GM12878 (cell line): ENCODE measurements around the gene CELSR1. TPM values are rescaled to one million over a fixed set of nuclear protein-coding genes. Genes with fewer than 3 reads are reported as not detected.
A peak's percentile ranks its signal among the peaks of the same experiment; 100 is the strongest.

Experiments used
- ATAC-seq: fragments of 200-7000 bp; cut with Tn5 transposase; 3 replicates; pipeline ENCODE4 v1.9.1; 2020; ENCODE audit warnings: mild to moderate bottlenecking, moderate library complexity
- BruUV-seq: library from RNA; stranded (reverse); fragments of 400-500 nt; replicated peaks from 2 replicates; lab custom pipeline; 2021; lab: Mats Ljungman, UMichigan
- CTCF ChIA-PET: fragments of 300-600 bp; sonication (Branson Sonifier 250); formaldehyde crosslinking; extraction: SDS; loops from one replicate; lab custom pipeline; 2021; ENCODE audit warnings: inconsistent platforms; lab: Yijun Ruan, JAX
- POLR2A ChIA-PET: fragments of 350-600 bp; formaldehyde crosslinking; extraction: SDS; loops from one replicate; lab custom pipeline; 2021; ENCODE audit warnings: inconsistent platforms; lab: Charles Lee
- RAD21 ChIA-PET: fragments of 300-600 bp; sonication (Branson Sonifier 250); formaldehyde crosslinking; loops from one replicate; lab custom pipeline; 2023; ENCODE audit warnings: antibody characterized with exemption; ENCODE audit not compliant: unreplicated experiment; lab: Charles Lee
- SMC1A ChIA-PET: fragments of 300-600 bp; sonication (Branson Sonifier 250); formaldehyde crosslinking; loops from one replicate; lab custom pipeline; 2023; ENCODE audit not compliant: unreplicated experiment, uncharacterized antibody; lab: Charles Lee
- DNase-seq: peaks from one replicate; pipeline ENCODE4 v3.0.0-alpha.2; 2011; ENCODE audit warnings: low read depth, low spot score
- FAIRE-seq: peaks from 3 replicates; lab custom pipeline; 2011; peaks lifted over from hg19 to GRCh38; lab: Jason Lieb, UNC
- H2AFZ ChIP-seq: 2 replicates; pipeline ENCODE4 v1.6.0; 2011; ENCODE audit warnings: low read depth, low read length, control low read depth; ENCODE audit not compliant: control insufficient read depth
- H3K27ac ChIP-seq: 2 replicates; pipeline ENCODE4 v1.5.1; 2011; ENCODE audit warnings: control low read depth; ENCODE audit not compliant: control insufficient read depth, insufficient read depth
- H3K27me3 ChIP-seq, 2 experiments: replicated peaks in 1 of 2; 2 replicates each; pipeline versions ENCODE4 v1.6.0 to v1.6.1; 2011; ENCODE audit warnings: low read length in 1 of 2; ENCODE audit not compliant: control insufficient read depth in 2 of 2, insufficient read depth in 2 of 2
- H3K36me3 ChIP-seq, 2 experiments: 2 replicates each; pipeline ENCODE4 v1.5.1; 2011; ENCODE audit warnings: low read length in 1 of 2; ENCODE audit not compliant: control insufficient read depth in 2 of 2, insufficient read depth in 2 of 2
- H3K4me1 ChIP-seq: 2 replicates; pipeline ENCODE4 v1.6.1; 2011; ENCODE audit warnings: mild to moderate bottlenecking, low read length, moderate library complexity, mixed read lengths; ENCODE audit not compliant: control insufficient read depth, insufficient read depth
- H3K4me2 ChIP-seq: 2 replicates; pipeline ENCODE4 v1.6.0; 2011; ENCODE audit warnings: control low read depth; ENCODE audit not compliant: control insufficient read depth, insufficient read depth
- H3K4me3 ChIP-seq: fragments of 200-600 bp; sonication (generic); 2 replicates; pipeline ENCODE4 v1.5.1; 2016
- H3K79me2 ChIP-seq: 2 replicates; pipeline ENCODE4 v1.6.0; 2011; ENCODE audit warnings: low read length; ENCODE audit not compliant: control insufficient read depth, insufficient read depth
- H3K9ac ChIP-seq: 2 replicates; pipeline ENCODE4 v1.8.0; 2011; ENCODE audit warnings: low read length, control low read depth, mixed read lengths; ENCODE audit not compliant: control insufficient read depth, insufficient read depth
- H3K9me3 ChIP-seq: replicated peaks from 3 replicates; pipeline ENCODE4 v1.5.1; 2011; ENCODE audit warnings: mild to moderate bottlenecking, low read length; ENCODE audit not compliant: control insufficient read depth, insufficient read depth
- H4K20me1 ChIP-seq: 2 replicates; pipeline ENCODE4 v1.6.0; 2011; ENCODE audit not compliant: control insufficient read depth, insufficient read depth
- ATF7 ChIP-seq: fragments of 450-650 bp; IDR thresholded peaks from 2 replicates; pipeline ENCODE4 v1.6.1; 2016; ENCODE audit warnings: low read depth, mild to moderate bottlenecking
- CHD2 ChIP-seq: IDR thresholded peaks from 2 replicates; pipeline ENCODE4 v1.6.1; 2011; ENCODE audit warnings: low read depth, low read length, improper control_type of control experiment, borderline replicate concordance
- EGR1 ChIP-seq, 2 experiments: IDR thresholded peaks; 1 replicate in 1 of 2; 2 replicates in 1 of 2; pipeline ENCODE4 v1.6.1; 2011 to 2012; ENCODE audit warnings: low read depth in 2 of 2, low read length in 2 of 2, borderline replicate concordance in 1 of 2, mild to moderate bottlenecking in 1 of 2, moderate library complexity in 1 of 2
- GABPA ChIP-seq: IDR thresholded peaks from 2 replicates; pipeline ENCODE4 v1.6.1; 2014; ENCODE audit warnings: antibody characterized with exemption, low read depth, mild to moderate bottlenecking, inconsistent platforms
- IRF4 ChIP-seq: IDR thresholded peaks from 2 replicates; pipeline ENCODE4 v1.6.1; 2011; ENCODE audit warnings: low read depth, low read length
- MAX ChIP-seq: IDR thresholded peaks from 2 replicates; pipeline ENCODE4 v1.6.1; 2012; ENCODE audit warnings: low read depth, low read length, improper control_type of control experiment
- PAX5 ChIP-seq: IDR thresholded peaks from 2 replicates; pipeline ENCODE4 v1.6.1; 2011; ENCODE audit warnings: low read depth, low read length, borderline replicate concordance
- POLR2A ChIP-seq: IDR thresholded peaks from 2 replicates; pipeline ENCODE4 v1.6.1; 2011; ENCODE audit warnings: low read depth, mild to moderate bottlenecking, low read length
- SIN3A ChIP-seq: IDR thresholded peaks from 2 replicates; pipeline ENCODE4 v1.6.1; 2012; ENCODE audit warnings: low read depth, low read length, improper control_type of control experiment
- SKIL ChIP-seq: fragments of 450-650 bp; IDR thresholded peaks from 2 replicates; pipeline ENCODE4 v1.6.1; 2017; ENCODE audit warnings: mild to moderate bottlenecking, low read depth, inconsistent platforms; ENCODE audit not compliant: poor library complexity, severe bottlenecking
- SMARCA5 ChIP-seq: fragments of 450-650 bp; IDR thresholded peaks from 2 replicates; pipeline ENCODE4 v1.6.1; 2017; ENCODE audit warnings: mild to moderate bottlenecking
- SREBF1 ChIP-seq: IDR thresholded peaks from 2 replicates; pipeline ENCODE4 v1.6.1; 2012; ENCODE audit warnings: mild to moderate bottlenecking, low read length
- STAT1 ChIP-seq: fragments of 450-650 bp; conservative IDR thresholded peaks from 2 replicates; pipeline ENCODE4 v1.6.1; 2014; ENCODE audit warnings: antibody characterized with exemption, mild to moderate bottlenecking
- SUPT20H ChIP-seq: IDR thresholded peaks from 2 replicates; pipeline ENCODE4 v1.6.1; 2011; ENCODE audit warnings: low read depth, mild to moderate bottlenecking, low read length, moderate library complexity, borderline replicate concordance; ENCODE audit not compliant: control insufficient read depth
- ZNF384 ChIP-seq: IDR thresholded peaks from 2 replicates; pipeline ENCODE4 v1.6.1; 2012; ENCODE audit warnings: low read depth, mild to moderate bottlenecking, low read length, improper control_type of control experiment, borderline replicate concordance
- WGBS: methylation state at CpG from one replicate; pipeline ENCODE4 v1.1.6; 2016; ENCODE audit warnings: low lambda C conversion rate; ENCODE audit not compliant: insufficient replicate concordance, insufficient coverage; ENCODE audit errors: missing lambda C conversion rate; 5-methylcytosine and 5-hydroxymethylcytosine counted together
- in situ Hi-C: fragments of 300-500 bp; cut with MboI; formaldehyde crosslinking; loops from 9 replicates; pipeline ENCODE4 v1.14.3; 2018; ENCODE audit warnings: mixed read lengths
- intact Hi-C: fragments of 100-400 bp; cut with micrococcal nuclease; formaldehyde crosslinking; loops from one replicate; pipeline ENCODE4 v1.14.2; 2022; ENCODE audit not compliant: unreplicated experiment
- polyA plus RNA-seq, 11 experiments: library from polyadenylated mRNA; depleted of rRNA in 4 of 11; unstranded in 6 of 11; stranded (reverse) in 5 of 11; fragments of >200 nt; fragmentation: Nextera tagmentation in 4 of 11; fragmentation: Illumina TruSeq in 1 of 11; extraction: Ambion mirVana in 4 of 11; extraction: Trizol in 1 of 11; gene quantifications; 1 replicate in 1 of 11; 2 replicates in 10 of 11; pipeline versions ENCODE4 v1.2.1 to v1.2.3, GENCODE V29; 2011 to 2016; ENCODE audit warnings: inconsistent platforms in 2 of 11, missing spikeins in 2 of 11, low read depth in 1 of 11
- total RNA-seq, 4 experiments: library from RNA; depleted of rRNA in 3 of 4; stranded (reverse); fragments of >200 nt in 3 of 4; fragmentation: Illumina TruSeq in 1 of 4; extraction: Trizol in 1 of 4; gene quantifications; 2 replicates each; pipeline versions ENCODE4 v1.2.1 to v1.2.3, GENCODE V29; 2013 to 2021

The CELSR1 gene
- total and polyA plus RNA-seq, 10 of the 15 experiments (the other 5 are each of a cell fraction or from before 2014, with no cell fraction given), result 0.05 to 1.7 (median 0.35) TPM; not detected in 2

GRCh38 chr22:46331496-46331895, 205.9 kb downstream of the CELSR1 start:
- H3K27me3 ChIP-seq, result no peaks in the 10 kb centered on the region
- in situ Hi-C loops (no loop called here), intact Hi-C loops (no loop called here)
- FAIRE-seq (no peak), ATAC-seq (no peak), DNase-seq (no peak)
- SMC1A ChIA-PET, result no interaction called here
- CTCF ChIA-PET, result no interaction called here
- H3K4me1 ChIP-seq, result 0 out of 2 replicates have a peak, but pooled peaks cover 4% of the 10 kb centered on the region
- H3K9ac ChIP-seq, result no peak overlapping the region
- no peak overlapping the region for H3K4me3 ChIP-seq
- no TSS peak for BruUV-seq
- TF ChIP-seq ATF7 (no peak), POLR2A (peak; percentile 36), SREBF1 (no peak), SIN3A (no peak), PAX5 (no peak), IRF4 (no peak)
- H2AFZ ChIP-seq, result no peak overlapping the region
- WGBS, result 96% methylated on average over 23 of the region's 23 CpGs
- no peak overlapping the region for H3K4me2 ChIP-seq
- no peaks in the 10 kb centered on the region for H3K9me3 ChIP-seq
- RAD21 ChIA-PET, result no interaction called here
- H3K27ac ChIP-seq, result no peak overlapping the region
- peaks cover 10% of the 10 kb centered on the region for H3K79me2 ChIP-seq
- peaks cover 18 to 28% of the 10 kb centered on the region in 2 experiments for H3K36me3 ChIP-seq
- no peaks in the 10 kb centered on the region for H4K20me1 ChIP-seq
- POLR2A ChIA-PET, result no interaction called here

DNA sequence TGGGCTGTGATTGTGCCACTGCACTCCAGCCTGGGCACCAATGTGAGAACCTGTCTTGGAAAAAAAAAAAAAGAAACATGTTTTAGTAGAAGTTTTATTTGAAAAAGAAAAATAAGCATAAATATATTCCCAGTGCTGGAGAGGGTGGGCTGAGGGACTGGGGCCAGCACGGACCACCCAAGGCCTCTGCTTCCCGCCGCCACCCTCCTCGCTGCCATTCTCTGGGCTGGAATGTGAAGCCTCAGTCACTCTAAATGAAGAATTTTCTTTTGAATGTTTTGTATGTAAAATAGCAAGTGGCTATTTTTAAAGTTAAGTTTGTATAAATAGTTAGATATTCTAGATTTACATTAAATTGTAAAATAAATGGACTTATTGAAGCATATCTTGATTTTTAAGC, 207.0 kb downstream of the CELSR1 start:
- intact Hi-C loops, result no loop called here
- no peak for TF ChIP-seq CHD2
- TF ChIP-seq SKIL, result no peak
- no peak for TF ChIP-seq SUPT20H
- no peak for TF ChIP-seq GABPA
- no peak for TF ChIP-seq SMARCA5
- no peak for TF ChIP-seq SREBF1
- TF ChIP-seq STAT1, result no peak
- no peak for TF ChIP-seq EGR1 (IDR thresholded peaks at IDR 0.05; ENCODE audit: borderline replicate concordance in 1 of 2, low read depth in 2 of 2, low read length in 2 of 2)
- TF ChIP-seq MAX, result no peak
- no peak for TF ChIP-seq ZNF384

More for the DNA sequence above, 207.0 kb downstream of the CELSR1 start:
- RAD21 ChIA-PET, result no interaction called here
- SMC1A ChIA-PET, result no interaction called here
- Histone ChIP-seq H3K27me3 (no peaks in the 10 kb centered on the region), H4K20me1 (no peaks in the 10 kb centered on the region), H3K27ac (no peak overlapping the region), H3K4me1 (0 out of 2 replicates have a peak, but pooled peaks cover 4% of the 10 kb centered on the region), H3K9me3 (no peaks in the 10 kb centered on the region), H3K79me2 (no peaks in the 10 kb centered on the region; the same call in 1 of the 2 replicates), H3K4me3 (no peak overlapping the region), H3K4me2 (no peak overlapping the region), H2AFZ (no peak overlapping the region), H3K9ac (no peak overlapping the region), H3K36me3 (peaks cover 26 to 36% of the 10 kb centered on the region in 2 experiments)
- in situ Hi-C loops, result no loop called here
- DNase-seq, result no peak
- CTCF ChIA-PET, result interaction anchor here (1.1 kb wide), 1 partner anchor 214 kb away, joined by 3 read pairs; no protein-coding TSS in a partner anchor
- BruUV-seq, result no TSS peak
- no peak for FAIRE-seq
- 97% methylated on average over 4 of the region's 4 CpGs for WGBS
- no peak for ATAC-seq
- POLR2A ChIA-PET, result interaction anchor here (0.6 kb wide), 1 partner anchor 19 kb away, joined by 3 read pairs; no protein-coding TSS in a partner anchor
